ENCODE results near the gene LY6G6D.
"Not testable (repeated sequence)": the region's sequence is repeated elsewhere in the genome, so short reads cannot be mapped to it uniquely, and the experiment has no call there.

Gene LY6G6D

DNA sequence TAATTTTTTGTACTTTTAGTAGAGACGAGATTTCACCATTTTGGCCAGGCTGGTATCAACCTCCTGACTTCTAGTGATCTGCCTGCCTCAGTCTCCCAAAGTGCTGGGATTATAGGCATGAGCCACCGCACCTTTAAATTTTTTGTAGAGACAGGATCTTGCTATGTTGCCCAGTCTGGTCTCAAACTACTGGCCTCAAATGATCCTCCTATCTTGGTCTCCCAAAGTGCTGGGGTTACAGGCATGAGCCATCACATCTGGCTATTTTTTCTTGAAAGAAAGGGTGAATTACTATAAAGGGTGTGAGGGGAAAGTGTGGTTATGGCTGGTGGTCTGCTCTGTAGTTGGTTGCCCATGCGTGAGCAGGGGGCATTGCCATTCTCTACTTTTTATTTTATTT lies 6.9 kb upstream of the LY6G6D start:
- in situ Hi-C loops (cut with HindIII; ENCODE audit: low sequenced_read_pairs) = no loop called here
- no peak overlapping the region for H3K4me3 ChIP-seq (ENCODE audit: low read depth, low read length)
- DNase-seq (ENCODE audit: low read depth) = no peak

DNA sequence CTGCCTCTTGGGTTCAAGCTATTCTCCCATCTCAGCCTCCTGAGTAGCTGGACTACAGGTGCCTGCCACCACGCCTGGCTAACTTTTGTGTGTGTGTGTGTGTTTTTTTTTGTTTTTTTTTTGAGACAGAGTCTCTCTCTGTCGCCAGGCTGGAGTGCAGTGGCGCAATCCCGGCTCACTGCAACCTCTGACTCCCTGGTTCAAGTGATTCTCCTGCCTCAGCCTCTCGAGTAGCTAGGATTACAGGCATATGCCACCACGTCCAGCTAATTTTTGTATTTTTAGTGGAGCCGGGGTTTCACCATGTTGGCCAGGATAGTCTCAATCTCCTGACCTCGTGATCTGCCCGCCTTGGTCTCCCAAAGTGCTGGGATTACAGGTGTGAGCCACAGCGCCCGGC lies 6.0 kb upstream of the LY6G6D start:
- in situ Hi-C loops (cut with HindIII; ENCODE audit: low sequenced_read_pairs); H3K4me3 ChIP-seq (ENCODE audit: low read depth, low read length); DNase-seq (ENCODE audit: low read depth): not testable (repeated sequence)

More for the DNA sequence above, 6.9 kb upstream of the LY6G6D start:
- TF ChIP-seq, protein P1, sequence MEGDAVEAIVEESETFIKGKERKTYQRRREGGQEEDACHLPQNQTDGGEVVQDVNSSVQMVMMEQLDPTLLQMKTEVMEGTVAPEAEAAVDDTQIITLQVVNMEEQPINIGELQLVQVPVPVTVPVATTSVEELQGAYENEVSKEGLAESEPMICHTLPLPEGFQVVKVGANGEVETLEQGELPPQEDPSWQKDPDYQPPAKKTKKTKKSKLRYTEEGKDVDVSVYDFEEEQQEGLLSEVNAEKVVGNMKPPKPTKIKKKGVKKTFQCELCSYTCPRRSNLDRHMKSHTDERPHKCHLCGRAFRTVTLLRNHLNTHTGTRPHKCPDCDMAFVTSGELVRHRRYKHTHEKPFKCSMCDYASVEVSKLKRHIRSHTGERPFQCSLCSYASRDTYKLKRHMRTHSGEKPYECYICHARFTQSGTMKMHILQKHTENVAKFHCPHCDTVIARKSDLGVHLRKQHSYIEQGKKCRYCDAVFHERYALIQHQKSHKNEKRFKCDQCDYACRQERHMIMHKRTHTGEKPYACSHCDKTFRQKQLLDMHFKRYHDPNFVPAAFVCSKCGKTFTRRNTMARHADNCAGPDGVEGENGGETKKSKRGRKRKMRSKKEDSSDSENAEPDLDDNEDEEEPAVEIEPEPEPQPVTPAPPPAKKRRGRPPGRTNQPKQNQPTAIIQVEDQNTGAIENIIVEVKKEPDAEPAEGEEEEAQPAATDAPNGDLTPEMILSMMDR (IDR thresholded peaks at IDR 0.05; ENCODE audit: low read depth, low read length, missing control alignments) = no peak

DNA sequence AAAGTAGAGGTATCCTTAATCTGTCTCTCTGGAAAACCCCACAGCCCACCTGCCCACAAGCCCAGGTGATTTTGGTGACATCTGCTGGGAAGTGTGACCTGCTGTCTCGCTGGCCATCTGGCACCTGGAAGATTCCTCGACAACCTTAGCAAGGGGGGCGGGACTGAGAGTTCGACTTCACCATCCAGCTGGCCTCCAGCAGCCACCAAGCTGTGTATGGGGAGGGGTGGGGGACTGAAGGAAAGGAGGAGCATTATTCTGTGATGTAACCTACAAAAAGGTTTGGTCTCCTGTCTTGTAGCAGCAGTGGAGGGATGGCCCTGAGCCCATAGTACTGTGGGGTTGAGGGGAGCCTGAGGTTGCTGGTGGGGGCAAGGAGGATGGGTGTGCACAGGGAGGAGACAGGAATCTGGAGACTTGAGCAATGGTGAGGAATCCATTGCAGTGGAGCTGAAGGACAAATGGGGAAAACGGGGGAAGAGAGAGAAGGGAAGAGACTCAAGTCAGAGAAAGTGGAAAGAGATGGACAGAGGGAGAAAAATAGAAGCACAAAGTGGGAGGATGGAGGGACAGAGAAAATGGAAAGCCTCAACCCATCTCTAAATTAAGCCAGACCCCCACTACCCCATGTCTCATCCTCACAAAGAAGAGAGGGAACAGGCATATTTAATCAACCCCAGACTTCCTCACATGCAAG lies 4.5 kb upstream of the LY6G6D start:
- H3K4me3 ChIP-seq (ENCODE audit: low read depth, low read length) = no peak overlapping the region
- TF ChIP-seq, protein P1 (IDR thresholded peaks at IDR 0.05; ENCODE audit: low read depth, low read length, missing control alignments) = no peak
- DNase-seq (ENCODE audit: low read depth) = no peak
- in situ Hi-C loops (cut with HindIII; ENCODE audit: low sequenced_read_pairs) = no loop called here

DNA sequence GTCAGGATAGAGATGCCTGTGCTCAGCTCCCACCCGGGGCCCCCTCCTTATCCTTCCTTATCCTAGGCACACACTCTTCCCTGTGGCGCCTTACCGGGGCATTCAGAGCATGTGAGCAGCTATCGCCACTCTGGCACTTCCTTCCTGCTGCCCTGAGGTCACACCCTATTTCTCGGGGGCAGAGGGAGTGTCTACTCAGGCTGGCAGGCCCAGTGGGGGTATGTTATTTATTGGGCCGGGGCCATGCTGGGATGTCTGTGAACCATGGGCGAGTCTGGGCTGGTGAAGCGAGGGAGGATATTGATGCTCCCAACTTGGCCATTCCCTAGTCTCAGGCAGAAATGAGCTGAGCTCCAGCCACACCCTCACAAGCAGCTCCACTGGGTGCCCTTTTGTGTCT lies 3.9 kb upstream of the LY6G6D start:
- H3K4me3 ChIP-seq (ENCODE audit: low read depth, low read length) = no peak overlapping the region
- no peak for DNase-seq (ENCODE audit: low read depth)
- in situ Hi-C loops (cut with HindIII; ENCODE audit: low sequenced_read_pairs) = no loop called here
- TF ChIP-seq, protein P1 (IDR thresholded peaks at IDR 0.05; ENCODE audit: low read depth, low read length, missing control alignments) = no peak

DNA sequence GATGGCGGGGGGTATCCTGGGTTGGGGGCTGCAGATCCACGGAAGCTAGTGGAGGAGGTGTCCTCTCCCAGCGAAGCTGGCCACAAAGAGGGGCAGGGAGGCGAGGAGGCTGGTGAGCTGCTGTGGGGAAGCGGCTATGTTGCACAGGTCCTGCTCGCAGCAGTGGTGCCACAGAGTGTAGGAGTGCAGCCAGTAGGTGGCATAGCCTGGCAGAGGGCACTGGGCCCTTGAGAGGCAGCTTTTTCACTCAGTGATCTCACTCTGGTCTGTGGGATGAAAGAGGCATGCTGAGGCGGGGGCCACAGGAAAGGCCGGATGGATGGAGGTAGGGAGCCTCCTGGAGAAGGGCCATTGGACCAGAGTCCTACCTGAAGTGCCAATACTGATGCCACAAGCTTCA lies 2.9 kb upstream of the LY6G6D start:
- in situ Hi-C loops (cut with HindIII; ENCODE audit: low sequenced_read_pairs) = no loop called here
- H3K4me3 ChIP-seq (ENCODE audit: low read depth, low read length) = no peak overlapping the region
- DNase-seq (ENCODE audit: low read depth) = no peak
- TF ChIP-seq, protein P1 (IDR thresholded peaks at IDR 0.05; ENCODE audit: low read depth, low read length, missing control alignments) = no peak

DNA sequence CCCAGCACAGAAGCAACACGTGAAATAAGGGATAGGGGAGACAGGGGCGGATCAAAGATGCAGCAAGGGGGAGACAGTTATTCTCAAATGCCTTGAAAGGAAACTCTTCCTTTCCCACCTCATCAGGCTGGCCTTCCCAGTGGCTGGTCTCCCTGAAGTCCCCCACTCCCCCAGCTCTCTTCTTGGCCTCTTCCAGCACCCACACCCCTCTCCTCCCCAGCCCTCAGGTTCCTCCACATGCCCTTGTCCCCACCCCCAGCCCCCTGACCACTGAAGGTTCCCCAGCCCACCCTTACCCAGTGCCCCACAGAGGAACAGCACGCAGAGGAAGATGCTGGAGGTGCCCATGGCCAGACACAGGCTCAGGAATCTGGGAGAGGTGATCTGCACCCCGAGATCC lies 1.7 kb upstream of the LY6G6D start:
- no peak overlapping the region for H3K4me3 ChIP-seq (ENCODE audit: low read depth, low read length)
- in situ Hi-C loops (cut with HindIII; ENCODE audit: low sequenced_read_pairs) = no loop called here
- TF ChIP-seq, protein P1 (IDR thresholded peaks at IDR 0.05; ENCODE audit: low read depth, low read length, missing control alignments) = no peak
- DNase-seq (ENCODE audit: low read depth) = no peak

DNA sequence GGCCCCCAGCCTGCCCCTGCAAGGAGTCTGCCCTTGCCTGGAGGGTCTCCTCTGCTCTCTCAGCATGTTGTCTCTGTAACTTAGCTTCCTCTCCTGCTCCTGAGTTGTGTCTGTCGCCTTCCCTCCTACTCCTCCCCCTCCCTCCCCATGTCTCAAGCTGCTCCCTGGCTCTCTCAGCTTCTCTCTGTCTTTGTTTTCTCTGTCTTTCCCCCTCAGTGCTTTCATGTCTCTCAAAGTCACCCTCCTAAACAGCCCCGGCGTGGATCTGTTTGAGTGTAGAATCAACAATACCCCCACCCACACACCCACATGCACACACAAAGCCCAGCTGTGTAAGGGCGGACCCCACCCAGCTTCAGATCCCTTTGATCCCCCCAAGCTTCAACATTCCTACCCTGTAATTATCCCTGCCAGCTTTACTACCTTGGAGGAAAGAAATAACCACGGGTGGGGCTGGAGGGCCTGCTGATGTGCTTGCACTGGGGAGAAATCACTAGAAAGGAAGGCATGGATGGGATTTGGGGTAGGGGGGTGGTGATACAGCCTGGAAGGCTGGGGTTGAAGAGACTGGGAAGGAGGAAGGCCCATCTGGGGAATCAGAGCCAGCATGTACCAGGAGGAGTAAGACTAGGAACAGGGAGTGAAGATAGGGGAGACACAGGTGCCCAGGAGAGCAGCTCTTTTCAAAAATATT lies 1.0 kb upstream of the LY6G6D start:
- TF ChIP-seq, protein P1 (IDR thresholded peaks at IDR 0.05; ENCODE audit: low read depth, low read length, missing control alignments) = no peak
- in situ Hi-C loops (cut with HindIII; ENCODE audit: low sequenced_read_pairs) = no loop called here
- DNase-seq (ENCODE audit: low read depth) = no peak
- no peak overlapping the region for H3K4me3 ChIP-seq (ENCODE audit: low read depth, low read length)
